Sigmoid colon (tissue), 4 donors: ENCODE results near the gene NPAS4.
"Not testable (repeated sequence)": the region's sequence is repeated elsewhere in the genome, so short reads cannot be mapped to it uniquely, and the experiment has no call there.

Experiments used
- CTCF ChIP-seq, 4 experiments: fragments of 450-650 bp in 3 of 4; fragments of 200-600 bp in 1 of 4; IDR thresholded peaks; one replicate each; pipeline ENCODE4 v1.5.1; 2016 to 2019; ENCODE audit warnings: antibody characterized with exemption in 4 of 4, mild to moderate bottlenecking in 3 of 4, moderate library complexity in 2 of 4
- EP300 ChIP-seq, 4 donors: sonication (generic); formaldehyde crosslinking; IDR thresholded peaks; one replicate each; pipeline ENCODE4 v1.6.1; 2017; ENCODE audit warnings: antibody characterized with exemption in 4 of 4
- POLR2A ChIP-seq, 2 donors: fragments of 450-650 bp; IDR thresholded peaks; one replicate each; pipeline ENCODE4 v1.6.1; 2016; ENCODE audit warnings: antibody characterized with exemption in 2 of 2, mild to moderate bottlenecking in 2 of 2, moderate library complexity in 2 of 2
- POLR2AphosphoS5 ChIP-seq, 4 donors: sonication (generic); formaldehyde crosslinking; IDR thresholded peaks; one replicate each; pipeline ENCODE4 v1.6.1; 2017; ENCODE audit warnings: antibody characterized with exemption in 4 of 4

- TF ChIP-seq EP300, POLR2A, CTCF, POLR2AphosphoS5 (IDR thresholded peaks at IDR 0.05): not testable (repeated sequence)
Measured at GRCh38 chr11:66384316-66384715, 36.5 kb upstream of the NPAS4 start.
